ENCODE data around the gene FOXS1.
A peak's percentile ranks its signal among the peaks of the same experiment; 100 is the strongest.

Gene FOXS1

DNA sequence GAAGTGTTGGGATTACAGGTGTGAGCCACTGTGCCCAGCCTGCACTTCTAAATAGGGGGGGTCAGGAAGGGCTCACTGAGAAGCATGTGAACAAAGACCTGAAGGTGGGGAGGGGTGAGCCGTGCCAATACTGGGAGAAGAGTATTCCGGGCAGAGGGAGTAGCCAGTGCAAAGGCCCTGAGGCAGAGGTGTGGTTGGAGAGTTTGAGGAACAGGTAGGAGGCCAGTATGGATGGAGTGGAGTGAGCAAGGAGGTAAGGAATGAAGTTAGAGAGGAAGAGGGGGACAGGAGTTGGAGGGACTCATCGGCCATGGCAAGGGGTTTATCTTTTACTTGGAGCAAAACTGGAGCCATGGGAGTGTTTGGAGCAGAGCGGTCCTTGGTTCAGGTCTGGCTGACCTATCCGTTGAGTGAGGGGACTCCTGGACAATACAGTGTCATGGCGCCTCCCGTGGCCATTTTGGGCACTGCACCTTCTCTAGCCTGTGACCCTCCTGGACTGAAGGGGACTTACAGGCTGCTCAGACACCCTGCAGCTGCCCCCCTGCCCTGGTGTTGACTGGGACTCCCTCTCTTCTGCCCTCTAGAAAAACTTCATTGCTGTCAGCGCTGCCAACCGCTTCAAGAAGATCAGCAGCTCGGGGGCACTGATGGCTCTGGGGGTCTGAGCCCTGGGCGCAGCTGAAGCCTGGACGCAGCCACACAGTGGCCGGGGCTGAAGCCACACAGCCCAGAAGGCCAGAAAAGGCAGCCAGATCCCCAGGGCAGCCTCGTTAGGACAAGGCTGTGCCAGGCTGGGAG is 12.1 kb downstream of the FOXS1 start:
- H3K4me1 ChIP-seq (ENCODE audit: low read length) = peaks cover 26% of the 10 kb centered on the region
- H3K4me2 ChIP-seq (ENCODE audit: low read depth, low read length) = no peak overlapping the region
- peak; percentile 47 for DNase-seq
- H3K4me3 ChIP-seq (ENCODE audit: low read length) = no peak overlapping the region
- no peak overlapping the region for H3K9ac ChIP-seq (ENCODE audit: low read length)
- H2AFZ ChIP-seq (ENCODE audit: low read length) = no peak overlapping the region
- H3K27me3 ChIP-seq (replicated peaks; ENCODE audit: insufficient read depth, low read length) = peaks cover 10% of the 10 kb centered on the region
- H4K20me1 ChIP-seq (ENCODE audit: insufficient read depth, low read length) = no peaks in the 10 kb centered on the region
- no peaks in the 10 kb centered on the region for H3K9me2 ChIP-seq (replicated peaks; ENCODE audit: insufficient read depth, low read length)
- H3K79me2 ChIP-seq (ENCODE audit: low read length) = no peaks in the 10 kb centered on the region
- no peak overlapping the region for H3K27ac ChIP-seq (ENCODE audit: low read length)
- no peaks in the 10 kb centered on the region for H3K36me3 ChIP-seq (replicated peaks; ENCODE audit: insufficient read depth, low read length)
- no peaks in the 10 kb centered on the region for H3K9me3 ChIP-seq (replicated peaks; ENCODE audit: insufficient read depth, low read length)
- no peaks in the 10 kb centered on the region for H3F3A ChIP-seq (ENCODE audit: insufficient read depth, low read length)
- no peak for TF ChIP-seq EZH2 (optimal IDR thresholded peaks at IDR 0.05; ENCODE audit: low read depth, low read length)
- TF ChIP-seq CTCF (IDR thresholded peaks at IDR 0.05; ENCODE audit: low read length) = peak; percentile 91
- TF ChIP-seq EZH2phosphoT487 (IDR thresholded peaks at IDR 0.05; ENCODE audit: low read length) = no peak

GRCh38 chr20:31831771-31832306 is 13.6 kb downstream of the FOXS1 start:
- TF ChIP-seq EZH2 (optimal IDR thresholded peaks at IDR 0.05; ENCODE audit: low read depth, low read length) (no peak), EZH2phosphoT487 (IDR thresholded peaks at IDR 0.05; ENCODE audit: low read length) (no peak), CTCF (IDR thresholded peaks at IDR 0.05; ENCODE audit: low read length) (no peak)

DNA sequence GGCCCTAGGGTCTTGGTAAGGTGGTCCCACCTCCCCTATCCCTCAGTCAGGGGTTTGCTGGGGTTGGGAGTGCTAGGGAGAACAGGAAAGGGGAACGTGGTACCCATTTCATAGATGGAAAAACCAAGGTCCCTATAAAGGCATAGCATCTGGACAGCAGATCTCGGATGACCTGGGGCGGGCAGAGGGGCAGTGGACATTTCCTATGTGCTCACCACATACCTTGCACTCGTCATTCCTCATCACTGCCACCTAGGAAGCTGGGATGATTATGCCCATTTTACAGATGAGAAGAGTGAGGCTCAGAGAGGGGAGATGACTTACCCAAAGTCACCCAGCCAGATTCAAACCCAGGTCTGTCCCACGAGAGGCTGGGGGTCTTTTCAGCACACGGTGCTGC is 14.2 kb downstream of the FOXS1 start:
- no peaks in the 10 kb centered on the region for H4K20me1 ChIP-seq (ENCODE audit: insufficient read depth, low read length)

More at GRCh38 chr20:31831771-31832306, 13.6 kb downstream of the FOXS1 start:
- Histone ChIP-seq H3K4me3 (ENCODE audit: low read length) (no peak overlapping the region), H3K27me3 (replicated peaks; ENCODE audit: insufficient read depth, low read length) (no peaks in the 10 kb centered on the region; the same call in 1 of the 2 replicates), H3K4me2 (ENCODE audit: low read depth, low read length) (no peak overlapping the region), H3K9ac (ENCODE audit: low read length) (no peak overlapping the region), H2AFZ (ENCODE audit: low read length) (no peak overlapping the region), H3K9me2 (replicated peaks; ENCODE audit: insufficient read depth, low read length) (no peaks in the 10 kb centered on the region), H3K27ac (ENCODE audit: low read length) (no peak overlapping the region), H4K20me1 (ENCODE audit: insufficient read depth, low read length) (no peaks in the 10 kb centered on the region), H3F3A (ENCODE audit: insufficient read depth, low read length) (no peaks in the 10 kb centered on the region), H3K79me2 (ENCODE audit: low read length) (no peaks in the 10 kb centered on the region), H3K4me1 (ENCODE audit: low read length) (peaks cover 20% of the 10 kb centered on the region), H3K9me3 (replicated peaks; ENCODE audit: insufficient read depth, low read length) (no peaks in the 10 kb centered on the region), H3K36me3 (replicated peaks; ENCODE audit: insufficient read depth, low read length) (no peaks in the 10 kb centered on the region)
- no peak for DNase-seq

More for the DNA sequence above, 14.2 kb downstream of the FOXS1 start:
- Histone ChIP-seq H3K4me1 (ENCODE audit: low read length) (peaks cover 13% of the 10 kb centered on the region), H3F3A (ENCODE audit: insufficient read depth, low read length) (no peaks in the 10 kb centered on the region), H3K27me3 (replicated peaks; ENCODE audit: insufficient read depth, low read length) (no peaks in the 10 kb centered on the region), H3K4me3 (ENCODE audit: low read length) (no peak overlapping the region), H2AFZ (ENCODE audit: low read length) (no peak overlapping the region), H3K36me3 (replicated peaks; ENCODE audit: insufficient read depth, low read length) (no peaks in the 10 kb centered on the region), H3K4me2 (ENCODE audit: low read depth, low read length) (no peak overlapping the region), H3K79me2 (ENCODE audit: low read length) (no peaks in the 10 kb centered on the region), H3K9me2 (replicated peaks; ENCODE audit: insufficient read depth, low read length) (no peaks in the 10 kb centered on the region), H3K27ac (ENCODE audit: low read length) (no peak overlapping the region), H3K9me3 (replicated peaks; ENCODE audit: insufficient read depth, low read length) (no peaks in the 10 kb centered on the region), H3K9ac (ENCODE audit: low read length) (no peak overlapping the region)
- TF ChIP-seq CTCF (IDR thresholded peaks at IDR 0.05; ENCODE audit: low read length) (no peak), EZH2 (optimal IDR thresholded peaks at IDR 0.05; ENCODE audit: low read depth, low read length) (no peak), EZH2phosphoT487 (IDR thresholded peaks at IDR 0.05; ENCODE audit: low read length) (no peak)
- no peak for DNase-seq

Data from MM.1S (cell line).